Stimulated activated CD4-positive, alpha-beta T cell treated with anti-CD3 and anti-CD28 coated beads, Interleukin-4, amount 100 ng/mL, for 48 hours (primary cell): ENCODE data around the gene KIRREL3.

Experiments
- DNase-seq, 2 donors: peaks; one replicate each; pipeline ENCODE4 v3.0.0-alpha.2; 2020; ENCODE audit warnings: low read depth in 2 of 2

KIRREL3 gene

GRCh38 chr11:126444072-126444471 lies 556.5 kb downstream of the KIRREL3 start:
- DNase-seq = no peak

- no peak for DNase-seq
Measured at GRCh38 chr11:126443120-126443519, 557.5 kb downstream of the KIRREL3 start.

GRCh38 chr11:126440792-126441514 lies 559.6 kb downstream of the KIRREL3 start:
- peak; percentile 52 to 67 for DNase-seq

GRCh38 chr11:126440276-126440675 lies 560.3 kb downstream of the KIRREL3 start:
- no peak for DNase-seq

GRCh38 chr11:126438691-126439090 lies 561.9 kb downstream of the KIRREL3 start:
- no peak for DNase-seq

DNA sequence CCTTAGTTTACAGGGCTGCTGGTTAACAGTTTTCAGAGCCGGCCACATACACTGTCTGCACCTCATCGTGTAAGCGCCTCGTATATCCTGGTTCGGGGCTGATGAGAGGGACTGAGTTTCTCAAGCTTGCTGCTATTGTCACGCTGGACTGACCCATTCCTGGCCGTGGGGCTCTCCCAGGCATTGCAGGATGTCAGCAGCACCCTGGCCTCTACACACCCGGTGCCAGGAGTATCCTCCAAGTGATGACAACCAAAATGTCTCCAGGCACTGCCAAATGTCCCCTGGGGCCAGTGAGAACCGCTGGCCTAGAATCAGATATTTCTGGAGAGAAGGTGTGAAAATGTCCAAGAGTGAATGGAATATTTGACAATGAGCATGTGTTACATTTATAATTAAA lies 562.3 kb downstream of the KIRREL3 start:
- no peak for DNase-seq

DNA sequence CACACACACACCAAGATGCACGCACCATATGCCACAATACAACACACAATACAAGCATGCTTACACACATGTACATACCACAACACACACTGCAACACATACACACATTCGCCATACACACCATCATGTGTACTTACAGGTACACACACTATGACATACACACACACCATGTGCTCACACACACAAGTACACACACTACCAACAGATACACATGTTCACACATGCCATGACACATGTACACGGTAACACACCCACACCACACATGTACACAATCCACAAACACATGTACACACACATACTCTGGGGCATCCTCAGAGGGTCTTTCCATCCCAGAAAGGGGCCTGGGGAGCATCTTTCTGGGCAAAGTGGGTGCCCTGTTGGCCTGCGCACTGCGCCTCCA lies 562.8 kb downstream of the KIRREL3 start:
- no peak for DNase-seq

- no peak for DNase-seq
Measured at GRCh38 chr11:126436209-126436755, 564.3 kb downstream of the KIRREL3 start.

DNA sequence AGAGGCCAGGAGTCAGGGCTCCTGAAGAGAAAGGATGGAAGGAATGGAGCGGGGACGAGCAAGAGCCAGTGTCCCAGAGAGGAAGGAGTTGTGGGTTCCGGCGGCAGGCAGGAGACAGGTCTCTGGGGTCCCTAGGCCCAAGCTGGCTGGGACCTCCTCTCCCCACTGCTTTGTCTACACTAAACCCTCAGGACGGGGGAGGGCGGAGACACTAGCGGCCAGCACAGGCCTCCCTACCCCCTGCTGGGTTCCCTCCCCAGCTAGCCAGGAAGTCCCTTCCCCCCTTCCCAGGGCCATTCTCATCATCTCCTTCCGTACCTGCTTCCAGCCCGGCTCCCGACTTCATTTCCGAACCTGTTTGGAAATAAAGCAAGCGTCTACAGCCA lies 565.6 kb downstream of the KIRREL3 start:
- DNase-seq = no peak

DNA sequence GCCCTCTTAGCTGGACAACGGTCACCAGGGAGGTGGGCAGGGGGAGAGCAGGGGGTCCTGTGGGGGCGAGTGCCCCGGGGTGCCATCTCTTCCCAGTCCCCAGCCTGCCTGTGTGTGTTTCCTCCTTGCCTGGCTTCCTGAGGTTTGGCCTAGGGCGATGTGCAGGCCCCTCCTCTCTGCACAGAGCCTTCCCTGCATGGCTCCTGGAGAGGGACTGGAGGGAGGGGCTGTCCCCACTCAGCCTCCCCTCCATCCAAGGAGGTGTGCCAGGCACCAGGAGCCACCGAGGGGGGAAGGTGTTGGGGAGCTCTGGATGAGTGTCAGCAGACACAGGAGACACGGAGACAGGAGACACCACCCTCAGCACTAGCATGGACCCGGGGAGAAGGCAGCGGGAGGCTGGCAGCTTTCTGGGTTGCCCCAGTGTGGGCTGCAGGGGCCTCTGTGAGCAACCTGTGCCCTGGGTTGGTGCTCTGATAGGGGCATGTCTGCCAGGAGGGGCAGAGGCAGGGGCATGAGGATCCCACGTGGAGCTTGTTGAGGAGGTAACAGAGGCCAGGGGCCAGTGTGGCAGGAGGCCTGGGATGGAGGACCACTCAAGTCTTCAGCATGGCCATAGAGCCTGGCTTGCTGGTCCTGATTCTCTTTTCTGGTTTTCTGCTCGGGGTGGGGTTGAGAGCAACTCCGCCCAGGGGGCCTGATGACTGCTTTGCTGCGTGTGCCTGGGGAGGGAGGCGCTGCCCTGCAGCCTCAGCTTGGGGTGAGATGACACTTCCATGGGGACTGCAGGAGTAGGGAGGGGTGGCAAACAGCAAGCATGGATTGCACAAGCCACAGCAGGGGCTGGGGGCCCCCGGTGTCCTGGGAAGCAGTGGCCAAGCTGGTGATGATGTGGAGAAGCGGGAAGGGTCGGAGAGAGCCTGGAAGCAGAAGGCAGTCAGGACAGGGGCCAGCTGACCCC lies 566.3 kb downstream of the KIRREL3 start:
- DNase-seq = no peak

- DNase-seq = no peak
Measured at GRCh38 chr11:126433244-126433846, 567.2 kb downstream of the KIRREL3 start.

DNA sequence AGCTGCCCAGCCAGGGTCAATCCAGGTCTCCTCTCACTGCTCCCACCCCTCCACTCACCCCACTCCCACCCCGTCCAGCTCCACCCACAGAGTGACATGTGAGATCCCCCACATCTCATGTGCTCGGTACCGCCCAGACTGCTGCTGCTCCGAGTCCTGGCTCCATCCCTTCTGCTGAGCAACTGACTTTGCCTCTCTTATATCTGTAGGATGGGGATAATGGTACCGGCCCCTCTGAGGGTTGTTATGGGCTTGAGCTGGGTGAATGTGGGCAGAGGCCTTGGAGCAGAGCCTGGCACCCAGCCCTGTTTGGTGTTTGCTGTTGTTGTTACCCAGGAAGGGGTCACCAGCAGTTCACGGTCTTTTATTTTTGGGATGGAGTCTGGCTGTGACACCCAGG lies 568.0 kb downstream of the KIRREL3 start:
- DNase-seq = no peak

- DNase-seq = no peak
Measured at GRCh38 chr11:126432065-126432461, 568.5 kb downstream of the KIRREL3 start.

DNA sequence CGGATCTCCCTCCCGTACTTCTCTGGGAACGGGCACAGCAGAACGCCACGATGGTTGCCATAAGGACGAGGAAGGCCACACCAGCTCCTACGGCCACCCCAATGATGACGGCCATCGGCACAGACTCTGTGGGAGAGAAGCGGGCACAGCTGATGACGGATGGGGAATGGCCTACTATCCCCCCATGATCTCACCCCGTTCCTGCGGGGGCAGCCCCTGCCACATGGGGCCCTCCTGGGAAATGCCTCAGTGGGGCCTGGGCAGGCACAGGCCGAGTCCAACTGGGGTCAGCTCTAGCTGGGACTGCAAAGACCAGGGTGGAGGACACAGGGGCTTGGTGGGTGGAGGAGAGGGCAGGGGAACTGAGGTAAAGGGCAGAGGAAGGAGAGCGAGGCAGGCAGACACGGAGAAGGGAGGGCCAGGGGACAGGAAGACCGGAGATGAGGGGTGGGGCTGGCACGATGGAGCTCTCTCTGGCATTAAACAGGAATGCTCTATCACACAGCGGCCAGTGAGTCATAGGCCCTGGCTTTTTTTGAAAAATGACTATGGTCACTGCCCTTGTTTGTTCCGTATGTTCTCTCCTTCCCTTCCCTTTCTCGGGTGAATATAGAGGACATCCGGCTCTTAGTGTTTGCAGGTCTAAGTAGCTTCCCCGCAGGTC lies 569.0 kb downstream of the KIRREL3 start:
- no peak for DNase-seq

DNA sequence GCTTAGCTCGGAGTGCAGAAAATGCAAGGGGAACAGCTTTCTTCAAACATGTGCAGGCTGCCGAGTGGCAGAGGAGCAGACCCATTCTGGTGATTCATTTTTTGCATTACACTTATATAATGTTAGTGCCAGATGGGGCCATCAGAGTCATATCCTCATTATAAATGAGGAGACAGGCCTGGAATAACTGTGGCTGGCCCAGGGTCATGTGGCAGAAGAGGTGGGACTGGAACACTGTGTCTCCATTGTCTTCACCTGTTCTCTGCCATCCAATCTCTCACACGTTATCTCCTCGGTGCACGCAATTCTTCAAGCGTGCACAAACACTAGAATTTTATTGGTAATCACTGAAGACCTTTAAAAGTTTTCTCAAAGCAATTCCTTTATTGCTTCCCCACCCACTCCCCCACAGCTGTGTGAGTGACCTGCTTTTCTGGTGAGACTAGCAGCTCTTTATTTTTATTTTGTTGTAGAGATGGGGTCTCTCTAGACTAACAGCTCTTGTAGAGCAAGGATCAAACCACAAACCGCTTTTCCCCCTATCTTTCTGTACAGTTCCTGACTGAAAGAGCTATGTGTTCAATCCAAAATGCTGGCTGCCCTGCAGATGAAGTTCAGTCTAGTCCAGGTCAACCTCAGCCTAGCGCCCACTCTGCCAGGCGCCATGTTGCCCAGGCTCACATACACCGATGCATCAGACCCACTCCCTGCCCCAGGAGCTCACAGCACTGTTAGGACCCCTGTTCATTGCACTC lies 569.8 kb downstream of the KIRREL3 start:
- no peak for DNase-seq

GRCh38 chr11:126426820-126427749 lies 573.5 kb downstream of the KIRREL3 start:
- no peak for DNase-seq

DNA sequence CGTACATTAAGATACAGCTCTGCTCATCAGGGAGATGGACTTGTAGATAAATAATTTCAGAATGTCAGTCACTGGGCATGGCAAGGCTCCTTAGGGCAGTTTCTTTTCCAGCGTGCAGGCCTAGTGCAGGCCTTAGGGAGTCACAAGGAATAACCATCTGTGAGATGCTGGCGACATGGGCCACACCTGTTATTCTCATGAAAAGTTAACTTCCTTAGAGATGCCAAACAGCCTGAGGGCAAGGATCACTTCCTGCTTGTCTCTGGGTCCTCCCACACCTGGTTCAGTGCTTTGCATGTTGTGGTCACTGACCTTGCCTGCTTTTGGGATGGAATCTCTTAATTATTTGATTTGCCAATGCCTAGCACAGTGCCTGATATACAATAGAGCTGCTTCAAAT lies 574.5 kb downstream of the KIRREL3 start:
- DNase-seq = no peak

- DNase-seq = no peak
Measured at GRCh38 chr11:126424471-126425039, 576.0 kb downstream of the KIRREL3 start.

DNA sequence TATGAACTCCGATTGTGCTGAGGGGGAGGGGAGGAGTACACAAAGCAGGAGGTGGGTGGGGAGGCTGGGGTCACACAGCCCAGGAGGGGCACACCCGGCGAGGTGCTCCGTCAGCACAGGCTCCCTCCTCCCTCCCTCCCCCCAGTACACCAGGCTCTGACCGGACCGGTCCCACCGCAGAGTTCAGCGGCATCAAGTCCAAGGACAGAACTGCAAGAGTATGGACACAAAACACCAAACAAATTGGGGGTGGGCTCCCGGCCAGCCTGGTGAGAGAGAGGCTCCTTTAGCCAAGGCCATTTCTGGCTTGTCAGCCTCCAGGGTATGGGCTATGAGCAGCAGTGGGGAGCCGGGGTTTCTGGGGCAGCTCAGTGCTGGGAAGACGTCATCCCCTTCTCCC lies 576.8 kb downstream of the KIRREL3 start:
- DNase-seq = no peak

DNA sequence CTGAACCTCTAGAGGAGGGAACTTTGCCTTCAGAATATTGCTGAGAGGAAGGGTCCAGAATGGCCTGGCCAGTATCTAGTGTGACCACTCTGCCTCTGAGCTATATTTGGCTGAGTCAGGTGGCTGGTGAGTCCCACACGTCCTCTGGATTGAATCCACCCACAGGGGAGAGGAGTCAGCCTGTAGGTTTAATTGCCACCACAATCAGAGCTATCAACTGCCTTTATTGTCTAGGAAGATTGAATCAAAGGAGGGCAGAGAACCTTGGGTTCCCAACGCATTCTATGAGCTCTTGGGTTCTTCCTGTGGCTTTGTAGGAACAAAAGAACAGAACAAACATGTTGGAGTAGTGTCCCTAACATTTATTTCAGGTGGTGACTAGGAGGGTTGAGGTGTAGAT lies 577.4 kb downstream of the KIRREL3 start:
- no peak for DNase-seq
